K562 (cell line): Measurements from ENCODE around the gene RPL29. TPM values are rescaled to one million over a fixed set of nuclear protein-coding genes. Genes with fewer than 3 reads are reported as not detected.

ENCODE experiments used
- CSDE1 ChIP-seq, 2 experiments: fragments of 450-650 bp; IDR thresholded peaks; 2 replicates each; pipeline ENCODE4 v1.6.1; 2016; ENCODE audit warnings: mild to moderate bottlenecking in 1 of 2
- CTCF ChIP-seq, 3 experiments: IDR thresholded peaks in 2 of 3; conservative IDR thresholded peaks in 1 of 3; 2 replicates each; pipeline ENCODE4 v1.5.1; 2011 to 2012; ENCODE audit warnings: low read length in 3 of 3, mild to moderate bottlenecking in 3 of 3, control low read depth in 2 of 3, improper control_type of control experiment in 1 of 3, inconsistent platforms in 1 of 3, low read depth in 1 of 3, mixed read lengths in 1 of 3, moderate library complexity in 1 of 3; ENCODE audit not compliant: insufficient read depth in 2 of 3
- DMBX1 ChIP-seq: fragments of 250-450 bp; sonication (Bioruptor Pico); IDR thresholded peaks from 2 replicates; pipeline ENCODE4 v1.8.0; 2022; ENCODE audit warnings: inconsistent platforms, mild to moderate bottlenecking, moderate library complexity, borderline replicate concordance
- EGR1 ChIP-seq: fragments of 450-650 bp; conservative IDR thresholded peaks from 2 replicates; pipeline ENCODE4 v1.6.1; 2017; ENCODE audit warnings: mild to moderate bottlenecking
- NELFE ChIP-seq: IDR thresholded peaks from 2 replicates; pipeline ENCODE4 v1.6.1; 2011; ENCODE audit warnings: mild to moderate bottlenecking; ENCODE audit not compliant: insufficient read depth, insufficient read length
- PML ChIP-seq: IDR thresholded peaks from 2 replicates; pipeline ENCODE4 v1.6.1; 2012; ENCODE audit warnings: low read length, inconsistent platforms
- RBFOX2 ChIP-seq: fragments of 200-400 bp; formaldehyde crosslinking; IDR thresholded peaks from 2 replicates; pipeline ENCODE4 v1.6.1; 2017; ENCODE audit warnings: low read depth, mild to moderate bottlenecking, low read length, moderate library complexity
- SPI1 ChIP-seq: IDR thresholded peaks from 2 replicates; pipeline ENCODE4 v1.6.1; 2011; ENCODE audit warnings: low read depth, low read length, control low read depth, borderline replicate concordance
- STAT6 ChIP-seq: sonication (generic); formaldehyde crosslinking; IDR thresholded peaks from 2 replicates; pipeline ENCODE4 v1.8.1; 2023; ENCODE audit warnings: mild to moderate bottlenecking, missing genetic modification reagents
- VEZF1 ChIP-seq: fragments of 200-800 bp; sonication (Bioruptor generic); IDR thresholded peaks from 2 replicates; pipeline ENCODE4 v1.6.1; 2017; ENCODE audit warnings: missing genetic modification characterization, missing compliant biosample characterization
- ZNF780A ChIP-seq: fragments of 250-450 bp; sonication (Bioruptor Pico); IDR thresholded peaks from 2 replicates; pipeline ENCODE4 v1.5.0; 2021; ENCODE audit warnings: mild to moderate bottlenecking
- polyA plus RNA-seq, 8 experiments: library from polyadenylated mRNA; depleted of rRNA in 4 of 8; stranded (reverse) in 5 of 8; unstranded in 3 of 8; fragments of >200 nt; fragmentation: Nextera tagmentation in 2 of 8; fragmentation: Illumina TruSeq in 1 of 8; extraction: Ambion mirVana in 2 of 8; extraction: Trizol in 1 of 8; gene quantifications; 2 replicates each; pipeline versions ENCODE4 v1.2.1 to v1.2.3, GENCODE V29; 2011 to 2014; ENCODE audit warnings: inconsistent platforms in 1 of 8, missing spikeins in 1 of 8
- total RNA-seq, 7 experiments: library from RNA; depleted of rRNA in 6 of 7; stranded (reverse); fragments of >200 nt in 6 of 7; fragmentation: Illumina TruSeq in 2 of 7; extraction: Trizol in 2 of 7; gene quantifications; 2 replicates each; pipeline versions ENCODE4 v1.2.1 to v1.2.3, GENCODE V29; 2011 to 2021; ENCODE audit warnings: low replicate concordance in 1 of 7
- TF ChIP-seq, protein P1 (sequence below), 2 experiments: fragments of 450-650 bp; IDR thresholded peaks; 2 replicates each; pipeline ENCODE4 v1.6.1; 2016; ENCODE audit warnings: mild to moderate bottlenecking in 2 of 2, borderline replicate concordance in 1 of 2, low read depth in 1 of 2, moderate library complexity in 1 of 2

RPL29 gene
- total and polyA plus RNA-seq, 9 of the 15 experiments (the other 6 are each of a cell fraction or from before 2014, with no cell fraction given), result 568 to 1,475 (median 1,104) TPM

- TF ChIP-seq STAT6 (CRISPR knock-in tag) (no peak), CSDE1 (IDR thresholded peaks at IDR 0.05) (peak in 1 of 2 experiments; percentile 57; a peak in 1 of 4 replicates), PML (no peak), DMBX1 (no peak), EGR1 (peak; percentile 70), VEZF1 (CRISPR knock-in tag) (peak; percentile 42), NELFE (no peak), SPI1 (peak; percentile 29; the same call in 1 of the 2 replicates), RBFOX2 (no peak), CTCF (IDR thresholded peaks at IDR 0.05 in 2 of 3, conservative IDR thresholded peaks at IDR 0.05 in 1 of 3; ENCODE audit: insufficient read depth in 2 of 3, low read depth in 1 of 3, low read length in 3 of 3) (peak; percentile 20 to 38 (median 33); a peak in 4 of 6 replicates), ZNF780A (CRISPR knock-in tag) (no peak)
- TF ChIP-seq, protein P1, sequence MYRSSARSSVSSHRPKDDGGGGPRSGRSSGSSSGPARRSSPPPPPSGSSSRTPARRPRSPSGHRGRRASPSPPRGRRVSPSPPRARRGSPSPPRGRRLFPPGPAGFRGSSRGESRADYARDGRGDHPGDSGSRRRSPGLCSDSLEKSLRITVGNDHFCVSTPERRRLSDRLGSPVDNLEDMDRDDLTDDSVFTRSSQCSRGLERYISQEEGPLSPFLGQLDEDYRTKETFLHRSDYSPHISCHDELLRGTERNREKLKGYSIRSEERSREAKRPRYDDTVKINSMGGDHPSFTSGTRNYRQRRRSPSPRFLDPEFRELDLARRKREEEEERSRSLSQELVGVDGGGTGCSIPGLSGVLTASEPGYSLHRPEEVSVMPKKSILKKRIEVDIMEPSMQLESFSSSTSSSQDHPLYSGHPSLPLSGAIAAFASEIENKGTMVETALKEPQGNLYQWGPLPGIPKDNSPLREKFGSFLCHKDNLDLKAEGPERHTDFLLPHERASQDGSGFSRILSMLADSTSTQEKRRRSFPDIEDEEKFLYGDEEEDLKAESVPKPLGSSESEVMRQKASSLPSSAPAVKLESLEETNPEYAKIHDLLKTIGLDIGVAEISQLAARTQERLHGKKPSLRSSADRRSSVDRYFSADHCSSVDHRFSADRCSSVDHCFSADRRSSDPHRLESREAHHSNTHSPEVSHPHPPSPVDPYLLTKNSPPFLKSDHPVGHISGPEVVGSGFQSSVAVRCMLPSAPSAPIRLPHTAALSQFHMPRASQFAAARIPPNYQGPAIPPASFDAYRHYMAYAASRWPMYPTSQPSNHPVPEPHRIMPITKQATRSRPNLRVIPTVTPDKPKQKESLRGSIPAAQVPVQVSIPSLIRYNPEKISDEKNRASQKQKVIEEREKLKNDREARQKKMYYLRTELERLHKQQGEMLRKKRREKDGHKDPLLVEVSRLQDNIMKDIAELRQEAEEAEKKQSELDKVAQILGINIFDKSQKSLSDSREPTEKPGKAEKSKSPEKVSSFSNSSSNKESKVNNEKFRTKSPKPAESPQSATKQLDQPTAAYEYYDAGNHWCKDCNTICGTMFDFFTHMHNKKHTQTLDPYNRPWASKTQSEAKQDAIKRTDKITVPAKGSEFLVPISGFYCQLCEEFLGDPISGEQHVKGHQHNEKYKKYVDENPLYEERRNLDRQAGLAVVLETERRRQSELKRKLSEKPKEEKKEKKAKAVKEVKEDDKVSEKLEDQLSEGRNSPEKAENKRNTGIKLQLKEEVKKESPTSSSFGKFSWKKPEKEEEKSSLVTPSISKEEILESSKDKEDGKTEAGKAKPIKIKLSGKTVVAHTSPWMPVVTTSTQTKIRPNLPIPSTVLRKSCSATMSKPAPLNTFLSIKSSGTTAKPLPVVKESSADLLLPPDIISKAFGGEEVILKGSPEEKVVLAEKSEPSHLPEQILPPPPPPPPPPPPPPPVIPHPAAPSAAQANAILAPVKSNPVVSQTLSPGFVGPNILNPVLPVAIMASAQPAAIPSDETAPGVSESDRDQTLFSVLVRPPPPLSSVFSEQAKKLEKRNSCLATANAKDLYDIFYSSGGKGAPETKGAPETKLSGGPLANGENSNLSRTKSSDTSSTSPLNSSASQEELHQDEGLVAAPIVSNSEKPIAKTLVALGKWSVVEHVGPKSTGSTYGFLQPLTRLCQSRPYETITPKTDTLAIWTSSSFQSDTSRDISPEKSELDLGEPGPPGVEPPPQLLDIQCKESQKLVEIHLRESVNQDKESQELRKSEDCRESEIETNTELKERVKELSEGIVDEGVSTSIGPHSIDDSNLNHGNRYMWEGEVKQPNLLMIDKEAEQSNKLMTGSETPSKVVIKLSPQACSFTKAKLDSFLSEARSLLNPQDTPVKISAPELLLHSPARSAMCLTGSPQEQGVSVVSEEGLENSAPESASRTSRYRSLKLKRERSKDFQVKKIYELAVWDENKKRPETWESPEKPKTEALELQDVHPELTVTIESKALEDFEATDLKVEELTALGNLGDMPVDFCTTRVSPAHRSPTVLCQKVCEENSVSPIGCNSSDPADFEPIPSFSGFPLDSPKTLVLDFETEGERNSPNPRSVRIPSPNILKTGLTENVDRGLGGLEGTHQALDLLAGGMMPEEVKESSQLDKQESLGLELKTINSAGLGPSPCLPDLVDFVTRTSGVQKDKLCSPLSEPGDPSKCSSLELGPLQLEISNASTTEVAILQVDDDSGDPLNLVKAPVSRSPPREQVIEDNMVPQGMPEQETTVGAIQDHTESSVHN (IDR thresholded peaks at IDR 0.05; ENCODE audit: borderline replicate concordance in 1 of 2, low read depth in 1 of 2), result no peak
These were observed 19.7 kb downstream of the RPL29 start (continued) for GRCh38 chr3:51975852-51976549.
